Stimulated activated CD8-positive, alpha-beta memory T cell treated with anti-CD3 and anti-CD28 coated beads, Interleukin-15, amount 100 ng/mL, for 24 hours (primary cell): ENCODE results near the gene MACO1.
"Not testable (repeated sequence)": the region's sequence is repeated elsewhere in the genome, so short reads cannot be mapped to it uniquely, and the experiment has no call there.

Experiments
- DNase-seq: peaks from one replicate; pipeline ENCODE4 v3.0.0-alpha.2; 2020; ENCODE audit warnings: low read depth

Gene MACO1

DNA sequence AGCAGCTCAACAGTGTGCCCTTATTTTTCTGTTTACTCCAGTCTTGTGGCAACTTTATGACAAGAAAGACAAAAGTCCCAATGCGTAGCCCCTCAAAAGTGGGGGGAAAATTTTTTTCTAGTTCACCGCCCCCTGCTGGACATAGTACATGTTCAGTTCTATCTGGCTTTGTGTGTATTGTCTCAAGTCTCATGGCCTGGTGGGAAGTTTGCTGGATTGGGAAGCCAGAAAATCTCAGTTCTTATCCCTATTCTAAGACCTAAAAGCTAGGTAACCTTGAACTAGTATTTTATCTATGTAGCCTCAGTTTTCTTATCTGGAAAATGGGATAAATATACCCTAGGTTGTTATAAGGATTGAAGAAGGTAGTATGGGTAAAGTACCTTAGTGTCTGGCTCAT is 56.9 kb downstream of the MACO1 start:
- no peak for DNase-seq

DNA sequence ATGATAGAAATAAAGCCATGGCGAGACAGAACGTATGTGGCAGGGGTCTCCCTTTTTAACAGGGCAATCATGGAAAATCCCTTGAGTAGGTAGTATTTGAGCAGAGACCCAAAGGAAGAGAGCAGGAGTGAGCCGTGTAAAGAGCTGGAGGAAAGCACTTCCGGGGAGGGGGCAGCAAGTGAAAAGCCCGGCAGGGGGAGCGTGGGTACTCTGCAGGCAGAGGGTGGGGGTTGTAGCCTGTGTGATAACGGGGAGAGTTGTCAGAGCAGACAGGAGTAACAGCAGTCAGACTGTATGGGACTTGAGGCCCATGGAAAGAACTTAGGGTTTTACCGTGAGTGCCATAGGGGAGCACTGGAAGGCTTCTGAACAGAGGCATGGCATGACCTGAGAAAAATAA is 61.6 kb downstream of the MACO1 start:
- DNase-seq, result no peak

DNA sequence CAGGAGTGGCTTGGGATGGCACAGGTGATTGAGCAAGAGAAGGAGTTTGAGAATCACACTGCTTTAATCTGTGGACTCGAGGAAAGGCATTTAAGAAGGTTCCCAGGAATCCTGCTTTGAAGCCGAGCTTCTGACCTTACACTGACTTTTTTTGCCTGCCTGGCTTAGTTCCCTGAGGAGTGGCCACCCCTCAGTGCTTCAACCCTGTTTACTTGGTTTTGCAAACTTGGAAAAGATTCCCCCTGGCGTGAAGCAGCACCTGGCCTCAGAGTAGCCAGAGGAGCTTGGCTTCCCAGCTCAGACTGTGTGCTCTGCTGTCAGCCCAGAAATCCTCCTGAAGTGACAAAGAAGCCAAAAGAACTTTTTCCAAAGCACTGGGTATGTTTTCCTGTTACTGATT is 64.3 kb downstream of the MACO1 start:
- DNase-seq, result no peak

DNA sequence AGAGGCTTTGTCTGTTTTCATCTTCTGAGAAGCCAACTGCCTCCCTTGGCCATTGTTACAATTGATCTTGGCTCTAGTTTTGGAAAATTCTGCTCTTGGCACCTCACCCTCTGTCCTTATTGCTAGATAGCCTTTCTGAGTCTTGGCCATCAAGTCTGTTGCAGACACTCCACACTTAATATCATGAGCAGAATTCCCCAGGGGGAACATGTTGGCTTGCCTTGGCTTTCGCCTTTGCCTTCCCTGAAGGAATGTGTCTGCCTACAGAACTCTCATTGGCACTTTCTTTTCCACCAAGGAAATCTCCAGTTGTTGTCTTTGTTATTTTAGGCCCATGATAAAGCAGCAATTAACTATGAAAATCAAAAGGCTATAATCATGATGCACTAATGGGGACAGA is 70.0 kb downstream of the MACO1 start:
- DNase-seq, result no peak

DNA sequence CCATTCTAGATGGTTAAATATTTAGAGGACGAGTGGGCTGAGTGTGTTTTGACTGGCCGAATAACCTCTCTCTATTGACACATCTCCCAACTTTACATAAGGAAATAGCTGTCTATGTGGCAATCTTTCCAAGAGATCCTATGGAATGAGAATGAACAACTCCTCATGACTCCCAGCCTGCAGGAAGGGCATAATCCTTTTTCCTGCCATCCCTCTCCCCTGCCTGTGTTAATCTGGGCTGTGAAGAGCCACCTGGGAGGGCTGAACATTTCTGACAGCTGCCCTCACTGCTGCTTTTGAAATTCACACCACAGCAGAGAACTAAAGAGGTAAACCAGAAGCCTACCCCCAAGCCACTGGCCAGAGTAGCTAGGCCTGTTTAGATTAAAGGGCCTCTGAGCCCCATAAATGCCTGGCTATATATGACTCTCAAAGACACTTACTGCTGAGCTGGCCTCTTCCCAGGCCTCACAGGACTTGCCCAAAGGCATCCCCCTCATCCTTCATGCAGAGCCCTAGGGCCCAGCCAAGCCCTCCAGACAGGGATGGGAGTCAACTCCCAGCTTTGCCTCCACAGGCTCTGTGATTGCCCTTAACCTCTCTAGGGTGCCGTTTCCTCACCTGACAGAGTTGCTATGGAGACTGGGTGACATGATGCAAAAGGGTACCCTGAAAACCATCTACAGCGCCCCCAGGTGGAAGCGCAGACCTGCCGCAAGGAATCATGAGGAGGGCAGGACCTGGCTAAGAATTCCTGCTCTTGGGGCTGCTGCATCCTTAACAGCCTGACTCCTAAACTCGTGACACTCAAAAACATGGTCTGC is 70.8 kb downstream of the MACO1 start:
- no peak for DNase-seq

DNA sequence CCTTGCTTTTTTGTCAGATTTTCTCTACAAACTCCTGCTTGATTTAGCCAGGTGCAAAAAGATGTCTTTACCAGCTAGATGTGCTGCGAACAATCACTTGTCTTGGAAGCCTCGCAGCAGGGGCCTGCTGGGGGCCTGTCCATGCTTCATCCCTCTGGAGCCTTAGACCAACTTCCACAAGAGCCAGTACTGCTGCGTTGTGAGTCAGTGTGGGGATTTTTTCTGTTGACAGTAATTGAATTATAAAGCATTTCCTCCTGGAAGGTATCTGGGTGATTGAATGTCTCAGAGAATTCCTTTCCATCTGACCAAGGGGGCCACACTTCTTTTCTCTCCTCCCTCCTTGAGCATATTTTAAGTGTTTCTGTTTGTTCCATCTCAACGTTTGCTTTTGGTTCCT is 72.3 kb downstream of the MACO1 start:
- no peak for DNase-seq

DNA sequence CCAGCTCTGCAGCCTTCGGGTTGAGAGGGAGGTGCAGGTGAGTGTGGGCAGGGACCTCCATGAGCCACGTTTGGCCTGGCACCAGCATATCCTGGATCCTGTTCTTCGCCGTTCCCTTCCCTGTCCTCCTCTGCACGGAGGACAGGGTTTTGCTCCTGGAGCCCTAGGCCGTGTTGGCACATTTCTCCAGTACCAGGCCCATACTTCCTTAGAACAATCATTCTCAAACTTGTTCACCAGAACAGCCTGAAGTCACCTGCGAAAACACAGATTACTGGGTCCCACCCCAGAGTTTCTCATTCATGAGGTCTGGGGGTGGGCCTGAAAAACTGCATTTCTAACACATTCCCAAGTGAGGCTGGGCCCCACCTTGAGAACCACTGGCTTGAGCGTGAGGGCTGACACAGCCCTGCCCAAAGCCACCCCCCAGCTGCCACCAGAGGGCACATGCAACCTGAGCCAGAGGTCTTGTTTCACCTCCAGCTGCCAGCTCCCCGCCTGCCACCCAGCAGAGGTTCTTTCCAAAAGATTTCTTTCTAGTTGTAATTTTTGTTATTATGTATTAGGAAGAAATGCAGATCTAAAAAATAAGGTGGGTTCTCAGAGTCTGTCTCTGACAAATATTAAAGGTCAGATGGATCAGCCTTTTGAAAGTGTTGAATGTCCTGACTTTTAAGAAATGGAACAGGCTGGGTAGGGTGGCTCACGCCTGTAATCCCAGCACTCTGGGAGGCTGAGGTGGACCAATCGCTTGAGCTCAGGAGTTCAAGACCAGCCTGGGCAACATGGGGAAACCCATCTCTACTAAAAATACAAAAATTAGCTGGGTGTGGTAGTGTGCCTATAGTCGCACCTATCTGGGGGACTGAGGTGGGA is 73.1 kb downstream of the MACO1 start:
- DNase-seq, result peak; percentile 6

DNA sequence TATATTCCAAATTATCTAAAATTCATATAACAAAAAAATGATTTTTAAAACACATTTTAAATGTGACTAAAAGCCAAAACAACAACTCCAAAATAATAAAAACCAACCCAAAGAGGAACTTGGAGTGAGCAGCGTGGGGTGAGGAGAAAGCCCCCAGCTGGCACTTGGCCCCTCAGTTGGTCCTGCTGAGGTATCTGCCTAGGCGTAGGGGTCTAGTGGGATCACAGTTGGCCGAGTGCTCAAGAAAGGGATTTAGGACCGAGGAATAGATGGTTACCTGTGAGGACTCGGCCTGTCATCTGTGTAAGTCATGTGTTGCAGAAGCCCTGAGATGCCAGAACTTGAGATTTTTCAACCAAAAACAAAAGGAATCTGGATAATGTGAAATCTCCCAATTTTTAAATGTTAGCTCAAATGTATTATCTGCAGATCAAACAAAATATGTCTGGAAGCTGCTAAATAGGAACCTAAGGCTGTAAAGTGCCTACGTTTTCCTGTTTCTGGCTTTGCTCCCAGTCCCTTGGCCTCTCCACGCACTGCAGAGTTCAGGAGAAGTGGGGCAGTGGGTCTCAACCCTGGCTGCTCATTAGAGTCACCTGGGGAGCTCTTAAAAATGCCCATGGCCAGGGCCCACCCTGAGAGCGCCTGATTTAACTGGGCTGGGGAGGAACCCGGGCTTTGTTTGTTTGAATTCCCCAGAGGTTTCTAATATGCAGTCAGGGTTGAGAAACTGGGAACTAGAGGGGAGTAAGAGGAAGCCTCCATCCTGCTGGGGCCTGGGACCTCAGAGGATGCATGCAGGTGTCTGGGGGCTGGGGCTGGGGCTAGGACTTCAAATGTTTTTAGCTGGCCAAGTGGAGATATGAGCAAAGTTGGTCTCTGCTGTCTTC is 74.3 kb downstream of the MACO1 start:
- DNase-seq, result no peak

DNA sequence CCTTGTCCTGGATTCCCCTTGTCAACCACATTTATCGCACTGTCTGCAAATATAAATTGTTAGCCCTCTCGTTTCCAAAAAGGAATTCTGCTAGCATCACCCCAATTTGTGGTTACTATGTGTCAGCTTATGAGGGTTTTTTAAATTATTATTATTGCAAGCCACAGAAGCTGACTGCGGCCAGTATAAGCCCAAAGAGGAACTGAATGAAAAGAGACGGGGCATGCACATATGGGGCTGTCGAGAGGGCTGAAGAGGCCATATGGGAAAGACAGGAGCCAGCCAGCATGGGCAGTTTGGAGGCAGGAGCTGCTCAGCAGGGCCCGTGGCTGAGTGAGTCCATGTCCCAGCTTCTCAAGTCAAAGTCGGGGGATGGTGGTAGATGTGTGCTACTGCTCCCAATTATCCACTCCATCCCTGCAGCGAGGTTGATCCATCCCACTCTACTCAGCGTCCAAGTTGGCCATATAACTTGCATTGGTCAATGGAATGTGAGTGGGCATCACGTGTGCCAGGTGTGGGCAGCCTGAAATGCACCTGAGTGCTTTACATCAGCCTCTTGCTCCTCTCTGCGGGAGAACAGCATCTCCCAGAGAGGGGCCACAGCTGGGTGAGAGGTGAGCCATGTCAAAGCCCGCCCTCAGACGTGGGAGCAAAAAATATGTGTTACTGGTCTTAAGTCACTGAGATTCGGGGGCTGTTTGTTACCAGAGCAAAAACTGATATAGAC is 75.1 kb downstream of the MACO1 start:
- no peak for DNase-seq

DNA sequence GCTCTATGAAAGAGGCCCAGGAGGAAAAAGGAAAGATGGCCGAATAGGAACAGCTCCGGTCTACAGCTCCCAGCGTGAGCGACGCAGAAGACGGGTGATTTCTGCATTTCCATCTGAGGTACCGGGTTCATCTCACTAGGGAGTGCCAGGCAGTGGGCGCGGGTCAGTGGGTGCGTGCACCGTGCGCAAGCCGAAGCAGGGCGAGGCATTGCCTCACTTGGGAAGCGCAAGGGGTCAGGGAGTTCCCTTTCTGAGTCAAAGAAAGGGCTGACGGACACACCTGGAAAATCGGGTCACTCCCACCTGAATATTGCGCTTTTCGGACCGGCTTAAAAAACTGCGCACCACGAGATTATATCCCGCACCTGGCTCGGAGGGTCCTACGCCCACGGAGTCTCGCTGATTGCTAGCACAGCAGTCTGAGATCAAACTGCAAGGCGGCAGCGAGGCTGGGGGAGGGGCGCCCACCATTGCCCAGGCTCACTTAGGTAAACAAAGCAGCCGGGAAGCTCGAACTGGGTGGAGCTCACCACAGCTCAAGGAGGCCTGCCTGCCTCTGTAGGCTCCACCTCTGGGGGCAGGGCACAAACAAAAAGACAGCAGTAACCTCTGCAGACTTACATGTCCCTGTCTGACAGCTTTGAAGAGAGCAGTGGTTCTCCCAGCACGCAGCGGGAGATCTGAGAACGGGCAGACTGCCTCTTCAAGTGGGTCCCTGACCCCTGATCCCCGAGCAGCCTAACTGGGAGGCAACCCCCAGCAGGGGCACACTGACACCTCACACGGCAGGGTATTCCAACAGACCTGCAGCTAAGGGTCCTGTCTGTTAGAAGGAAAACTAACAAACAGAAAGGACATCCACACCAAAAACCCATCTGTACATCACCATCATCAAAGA is 76.1 kb downstream of the MACO1 start:
- not testable (repeated sequence) for DNase-seq

DNA sequence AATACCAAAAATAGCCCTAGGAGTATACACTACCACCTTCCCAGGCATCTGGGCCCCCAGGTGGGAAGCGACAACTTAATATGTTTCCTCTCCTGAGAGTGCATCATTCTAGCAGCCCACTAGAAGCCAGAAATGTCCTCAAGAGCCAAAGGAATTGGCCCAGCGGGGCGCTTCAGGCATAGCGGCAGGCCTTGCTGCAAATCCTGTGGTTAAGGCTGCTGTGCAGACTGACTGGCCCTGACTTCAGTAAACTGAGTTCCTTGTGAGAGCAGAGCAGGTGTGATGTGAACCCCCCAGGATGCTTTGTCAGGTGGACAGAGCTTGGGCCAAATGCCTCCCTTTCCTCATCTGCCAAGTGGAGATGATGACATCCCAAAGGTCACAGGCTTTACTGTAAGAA is 83.0 kb downstream of the MACO1 start:
- no peak for DNase-seq

DNA sequence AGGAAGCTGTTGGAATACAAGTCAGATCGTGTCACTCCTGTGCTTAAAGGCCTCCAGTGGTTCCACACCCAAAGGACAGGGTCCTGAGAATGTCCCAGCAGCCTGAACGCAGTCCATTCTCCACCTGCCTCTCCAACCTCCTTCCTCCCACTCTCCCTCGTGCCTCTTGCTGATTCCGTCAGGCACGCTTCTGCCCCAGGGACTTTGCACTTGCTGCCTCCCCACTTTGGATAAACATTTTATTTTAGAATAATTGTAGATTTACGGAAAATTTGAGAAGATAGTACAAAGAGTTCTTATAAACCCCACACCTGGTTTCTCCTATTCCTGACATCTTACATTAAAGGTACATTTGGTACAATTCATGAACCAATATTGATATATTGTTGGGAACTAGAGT is 84.3 kb downstream of the MACO1 start:
- no peak for DNase-seq

DNA sequence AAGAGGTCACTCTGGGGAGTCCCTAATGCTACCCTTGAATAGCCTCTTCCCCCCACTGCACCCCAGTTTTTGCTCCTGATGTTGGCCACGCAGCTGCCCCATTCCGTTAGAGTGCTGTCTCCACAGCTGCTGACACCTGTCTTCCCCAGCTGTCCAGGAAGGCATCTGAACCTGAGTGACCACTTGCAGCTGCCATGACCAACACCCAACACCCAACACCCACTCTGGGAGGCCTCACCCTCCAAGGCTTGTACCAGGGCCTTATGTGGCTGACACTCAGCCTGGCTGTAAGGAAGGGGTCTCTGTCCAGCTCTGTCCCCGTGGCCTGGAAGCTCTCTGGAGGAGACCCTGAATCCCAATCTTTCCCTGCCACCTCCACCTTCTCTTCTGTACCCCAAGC is 86.0 kb downstream of the MACO1 start:
- DNase-seq, result no peak

DNA sequence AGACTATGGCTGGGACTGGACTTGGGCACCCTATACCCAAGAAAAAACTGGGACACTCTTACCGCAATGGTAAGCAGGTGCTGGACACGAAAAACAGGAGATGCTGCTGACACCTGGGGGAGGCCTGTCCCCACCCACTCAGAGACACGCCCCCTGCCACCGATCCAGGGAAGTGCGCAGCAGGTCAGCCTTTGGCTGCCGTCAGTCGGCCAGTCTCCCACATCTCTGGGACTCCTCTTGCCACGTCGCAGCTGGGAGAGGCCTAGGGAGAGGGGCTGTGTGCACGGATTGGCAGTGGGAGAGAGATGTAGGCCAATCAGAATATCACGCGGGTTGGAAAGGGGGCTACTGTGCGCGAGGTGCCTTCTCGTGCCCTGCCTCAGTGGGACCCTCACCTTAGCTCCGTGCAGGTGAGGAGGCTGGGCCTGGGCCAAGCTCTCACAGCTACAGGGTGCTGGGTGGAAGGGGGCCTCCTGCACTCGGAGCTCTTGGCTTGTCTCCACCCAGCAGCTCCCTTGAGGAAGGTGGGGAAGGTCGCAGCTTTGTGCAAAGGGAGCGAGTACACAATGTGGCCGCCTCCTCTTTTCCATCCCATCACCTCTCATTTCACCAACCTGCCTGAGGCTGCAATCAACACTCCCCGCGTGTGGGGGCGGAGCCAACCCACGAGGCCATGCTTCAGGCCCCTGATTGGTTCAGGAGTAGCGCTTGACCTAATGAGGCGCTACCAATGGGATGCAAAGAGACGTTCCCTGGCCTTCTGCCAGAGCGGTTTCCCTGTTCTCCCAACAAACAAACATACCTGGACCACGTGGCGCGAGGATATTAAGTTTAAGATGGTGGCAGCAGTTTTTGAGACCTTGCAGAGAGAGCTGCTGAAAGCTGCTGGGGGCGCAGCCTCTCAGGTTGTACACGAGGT is 87.0 kb downstream of the MACO1 start:
- DNase-seq, result no peak

DNA sequence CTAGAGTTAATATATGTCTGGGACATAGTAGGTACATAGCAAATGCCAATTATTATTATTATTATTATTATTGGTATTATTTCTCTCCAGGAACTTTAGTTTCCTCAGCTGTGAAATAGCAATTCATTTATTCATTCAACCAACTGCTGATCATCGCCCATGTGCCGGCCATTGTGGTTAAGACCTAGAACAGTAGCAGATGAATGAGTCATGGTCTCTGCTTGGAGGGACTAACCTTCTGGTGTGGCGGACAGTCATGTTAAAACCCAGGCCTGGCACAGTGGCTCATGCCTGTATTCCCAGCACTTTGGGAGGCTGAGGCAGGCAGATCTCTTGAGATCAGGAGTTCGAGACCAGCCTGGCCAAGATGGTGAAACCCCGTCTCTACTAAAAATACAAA is 88.9 kb downstream of the MACO1 start:
- DNase-seq, result no peak

DNA sequence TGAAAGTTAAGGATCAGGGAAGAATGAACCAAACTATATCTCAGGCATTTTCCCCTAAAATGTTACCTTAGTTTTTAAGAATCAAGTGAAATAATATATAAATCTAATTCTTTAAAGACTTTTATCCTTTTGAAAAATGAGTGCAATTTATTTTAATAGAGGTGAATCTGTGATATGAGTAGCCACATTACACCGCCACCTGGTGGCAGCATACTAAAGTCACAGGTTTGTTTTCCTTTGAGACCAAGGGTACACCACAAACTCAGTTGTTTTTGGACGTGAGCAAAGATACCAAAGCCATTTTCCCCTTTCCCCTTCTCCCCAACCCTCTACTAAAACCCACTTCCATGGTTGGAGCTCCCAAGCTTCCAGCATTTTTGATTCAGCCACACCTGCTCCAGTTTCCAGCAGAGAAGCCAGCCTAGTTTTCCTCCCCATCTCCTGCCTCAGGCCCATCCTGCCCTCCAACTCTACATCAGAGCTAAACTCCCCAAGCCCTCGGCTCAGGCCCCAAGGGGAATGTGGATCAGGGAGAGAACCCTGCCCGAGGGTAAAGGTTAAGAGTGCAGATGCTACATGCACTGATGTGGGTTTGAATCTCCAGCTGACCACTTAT is 89.9 kb downstream of the MACO1 start:
- DNase-seq, result peak; percentile 31

DNA sequence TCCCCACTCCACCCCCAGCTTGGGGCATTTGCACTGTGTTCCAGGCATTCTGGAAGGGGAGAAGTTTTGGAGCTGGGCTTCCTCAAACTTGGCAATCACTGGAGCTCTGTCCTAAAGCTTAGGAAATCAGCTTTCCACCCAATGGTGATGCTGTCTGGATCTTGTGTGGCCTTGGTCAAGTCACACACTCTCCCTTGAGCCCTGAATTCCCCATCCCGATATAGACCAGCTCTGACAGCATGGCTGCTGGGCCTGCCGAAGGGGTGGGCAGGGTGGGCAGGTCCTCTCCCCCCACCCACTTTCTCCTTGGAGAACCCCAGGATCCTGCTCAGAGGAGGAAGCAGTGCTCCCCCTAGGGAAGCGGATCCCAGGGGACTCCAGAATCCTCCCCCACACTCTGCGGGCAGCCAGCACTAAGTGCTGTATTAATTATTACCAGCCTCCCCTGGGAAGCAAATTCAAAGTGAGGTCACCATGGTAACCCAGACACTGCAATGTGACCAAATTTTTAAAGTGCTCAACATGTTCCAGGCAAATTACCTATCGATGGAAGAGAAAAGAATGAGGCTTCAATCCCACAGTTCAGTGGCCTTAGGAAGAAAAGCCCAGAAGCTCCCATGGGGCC is 91.4 kb downstream of the MACO1 start:
- no peak for DNase-seq

DNA sequence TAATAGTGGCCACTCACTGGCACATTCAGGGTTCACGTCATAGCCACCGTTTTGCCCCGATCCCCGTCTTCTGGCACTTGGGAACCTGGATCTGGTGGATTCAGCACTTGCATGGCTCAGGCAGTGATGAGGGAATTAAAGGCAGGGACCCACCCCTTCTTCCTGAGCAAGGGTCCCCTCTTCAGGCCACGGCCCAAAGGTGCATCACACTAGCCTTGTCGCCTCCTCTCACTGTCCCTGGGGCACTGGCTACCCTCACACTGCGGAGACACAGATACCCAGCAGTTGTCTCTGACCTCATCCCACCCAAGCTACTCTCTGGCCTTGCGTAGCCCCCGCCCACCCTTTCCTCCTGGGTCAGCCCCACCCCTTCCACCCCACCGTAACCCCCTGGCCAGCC is 92.8 kb downstream of the MACO1 start:
- no peak for DNase-seq
